ENCODE results near the gene BOK. TPM values are rescaled to one million over a fixed set of nuclear protein-coding genes. Genes with fewer than 3 reads are reported as not detected.

The BOK gene
- total RNA-seq, 1 donor from 2014 or later: 110 TPM

- DNase-seq (ENCODE audit: low spot score): no peak
- Mint-ChIP-seq H3K36me3 (ENCODE audit: low read depth, unreplicated experiment) (peaks cover 5% of the 10 kb centered on the region), H3K4me1 (ENCODE audit: unreplicated experiment) (peaks cover 28% of the 10 kb centered on the region), H3K4me3 (ENCODE audit: unreplicated experiment) (peak overlapping the region; percentile 93), H3K27ac (ENCODE audit: unreplicated experiment) (no peak overlapping the region), H3K9me3 (ENCODE audit: unreplicated experiment) (no peaks in the 10 kb centered on the region), H3K27me3 (ENCODE audit: unreplicated experiment) (peaks cover 12% of the 10 kb centered on the region)
- TF ChIP-seq CTCF (IDR thresholded peaks at IDR 0.05; ENCODE audit: unreplicated experiment): no peak
These were observed 1.8 kb downstream of the BOK start for GRCh38 chr2:241560162-241560882.

GRCh38 chr2:241560883-241561474 lies 2.4 kb downstream of the BOK start:
- DNase-seq (ENCODE audit: low spot score): no peak
- peak overlapping the region; percentile 93 for H3K4me3 Mint-ChIP-seq (ENCODE audit: unreplicated experiment)
- peaks cover 5% of the 10 kb centered on the region for H3K36me3 Mint-ChIP-seq (ENCODE audit: low read depth, unreplicated experiment)
- no peaks in the 10 kb centered on the region for H3K9me3 Mint-ChIP-seq (ENCODE audit: unreplicated experiment)
- H3K4me1 Mint-ChIP-seq (ENCODE audit: unreplicated experiment): peaks cover 21% of the 10 kb centered on the region
- H3K27me3 Mint-ChIP-seq (ENCODE audit: unreplicated experiment): peaks cover 12% of the 10 kb centered on the region
- H3K27ac Mint-ChIP-seq (ENCODE audit: unreplicated experiment): no peak overlapping the region
- TF ChIP-seq CTCF (IDR thresholded peaks at IDR 0.05; ENCODE audit: unreplicated experiment): no peak

GRCh38 chr2:241561832-241562231 lies 3.3 kb downstream of the BOK start:
- Mint-ChIP-seq H3K4me1 (ENCODE audit: unreplicated experiment) (peaks cover 20% of the 10 kb centered on the region), H3K27me3 (ENCODE audit: unreplicated experiment) (peaks cover 12% of the 10 kb centered on the region), H3K36me3 (ENCODE audit: low read depth, unreplicated experiment) (peaks cover 5% of the 10 kb centered on the region), H3K9me3 (ENCODE audit: unreplicated experiment) (no peaks in the 10 kb centered on the region), H3K27ac (ENCODE audit: unreplicated experiment) (no peak overlapping the region), H3K4me3 (ENCODE audit: unreplicated experiment) (no peak overlapping the region)
- no peak for TF ChIP-seq CTCF (IDR thresholded peaks at IDR 0.05; ENCODE audit: unreplicated experiment)
- DNase-seq (ENCODE audit: low spot score): no peak

- no peak overlapping the region for H3K4me3 Mint-ChIP-seq (ENCODE audit: unreplicated experiment)
- DNase-seq (ENCODE audit: low spot score): no peak
- no peak overlapping the region for H3K27ac Mint-ChIP-seq (ENCODE audit: unreplicated experiment)
- peaks cover 5% of the 10 kb centered on the region for H3K36me3 Mint-ChIP-seq (ENCODE audit: low read depth, unreplicated experiment)
- no peaks in the 10 kb centered on the region for H3K9me3 Mint-ChIP-seq (ENCODE audit: unreplicated experiment)
- peaks cover 20% of the 10 kb centered on the region for H3K4me1 Mint-ChIP-seq (ENCODE audit: unreplicated experiment)
- no peak for TF ChIP-seq CTCF (IDR thresholded peaks at IDR 0.05; ENCODE audit: unreplicated experiment)
- peaks cover 12% of the 10 kb centered on the region for H3K27me3 Mint-ChIP-seq (ENCODE audit: unreplicated experiment)
These were observed 3.8 kb downstream of the BOK start for GRCh38 chr2:241562269-241562891.

- Mint-ChIP-seq H3K4me1 (ENCODE audit: unreplicated experiment) (peaks cover 15% of the 10 kb centered on the region), H3K27ac (ENCODE audit: unreplicated experiment) (no peak overlapping the region), H3K9me3 (ENCODE audit: unreplicated experiment) (no peaks in the 10 kb centered on the region), H3K4me3 (ENCODE audit: unreplicated experiment) (no peak overlapping the region), H3K36me3 (ENCODE audit: low read depth, unreplicated experiment) (peaks cover 3% of the 10 kb centered on the region), H3K27me3 (ENCODE audit: unreplicated experiment) (peaks cover 9% of the 10 kb centered on the region)
- TF ChIP-seq CTCF (IDR thresholded peaks at IDR 0.05; ENCODE audit: unreplicated experiment): no peak
- no peak for DNase-seq (ENCODE audit: low spot score)
These were observed 4.5 kb downstream of the BOK start for GRCh38 chr2:241563031-241563507.

All from endothelial cell (in vitro differentiated cells).